ENCODE measurements around the gene PRSS38.

GRCh38 chr1:227856147-227856858 is 40.8 kb downstream of the PRSS38 start:
- no peak for TF ChIP-seq EZH2 (IDR thresholded peaks at IDR 0.05; ENCODE audit: low read length, missing control alignments)
- TF ChIP-seq CTCF (conservative IDR thresholded peaks at IDR 0.05 in 1 of 2, IDR thresholded peaks at IDR 0.05 in 1 of 2; ENCODE audit: low read depth in 1 of 2, low read length in 2 of 2), result no peak

Measured in fibroblast of lung (primary cell).